HEK293 (cell line): ENCODE measurements around the gene SBK1.
"Not testable (repeated sequence)": the region's sequence is repeated elsewhere in the genome, so short reads cannot be mapped to it uniquely, and the experiment has no call there.

Experiments used
- CTCF ChIA-PET: fragments of 350-600 bp; formaldehyde crosslinking; extraction: SDS; loops from one replicate; lab custom pipeline; 2021; ENCODE audit warnings: antibody characterized with exemption; lab: Yijun Ruan, JAX
- POLR2A ChIA-PET: fragments of 300-600 bp; formaldehyde crosslinking; extraction: SDS; loops from one replicate; lab custom pipeline; 2020; ENCODE audit warnings: antibody characterized with exemption, inconsistent platforms; lab: Yijun Ruan, JAX
- H3K27ac ChIP-seq: fragments of 200-500 bp; sonication (Bioruptor generic); 2 replicates; pipeline ENCODE4 v1.5.1; 2014; ENCODE audit warnings: low read depth, low read length, control low read depth, inconsistent platforms; ENCODE audit errors: extremely low read depth
- H3K36me3 ChIP-seq, 2 experiments: fragments of 200-500 bp in 1 of 2; sonication (Bioruptor generic) in 1 of 2; 1 replicate in 1 of 2; 2 replicates in 1 of 2; pipeline ENCODE4 v1.5.1; 2014 to 2017; ENCODE audit warnings: inconsistent platforms in 2 of 2, low read length in 2 of 2; ENCODE audit not compliant: control insufficient read depth in 2 of 2, insufficient read depth in 1 of 2
- H3K4me1 ChIP-seq: fragments of 200-500 bp; sonication (Bioruptor generic); 2 replicates; pipeline ENCODE4 v1.5.1; 2014; ENCODE audit warnings: mild to moderate bottlenecking, low read length, inconsistent platforms; ENCODE audit not compliant: control insufficient read depth, insufficient read depth
- H3K4me3 ChIP-seq: 2 replicates; pipeline ENCODE4 v1.5.1; 2011; ENCODE audit warnings: low read depth, mild to moderate bottlenecking, control low read depth, low read length, moderate library complexity
- H3K9me3 ChIP-seq: fragments of 200-500 bp; sonication (Bioruptor generic); 2 replicates; pipeline ENCODE4 v1.5.1; 2014; ENCODE audit warnings: low read depth, low read length, inconsistent platforms; ENCODE audit not compliant: control insufficient read depth, insufficient read depth

SBK1 gene

GRCh38 chr16:28336940-28337710 lies 44.8 kb downstream of the SBK1 start:
- POLR2A ChIA-PET, H3K27ac ChIP-seq, CTCF ChIA-PET: not testable (repeated sequence)

GRCh38 chr16:28338230-28338629 lies 45.9 kb downstream of the SBK1 start:
- H3K4me3 ChIP-seq, POLR2A ChIA-PET, H3K4me1 ChIP-seq, H3K36me3 ChIP-seq, CTCF ChIA-PET, H3K27ac ChIP-seq, H3K9me3 ChIP-seq: not testable (repeated sequence)

More at GRCh38 chr16:28336940-28337710, 44.8 kb downstream of the SBK1 start:
- H3K4me1 ChIP-seq, H3K4me3 ChIP-seq, H3K36me3 ChIP-seq, H3K9me3 ChIP-seq: not testable (repeated sequence)

DNA sequence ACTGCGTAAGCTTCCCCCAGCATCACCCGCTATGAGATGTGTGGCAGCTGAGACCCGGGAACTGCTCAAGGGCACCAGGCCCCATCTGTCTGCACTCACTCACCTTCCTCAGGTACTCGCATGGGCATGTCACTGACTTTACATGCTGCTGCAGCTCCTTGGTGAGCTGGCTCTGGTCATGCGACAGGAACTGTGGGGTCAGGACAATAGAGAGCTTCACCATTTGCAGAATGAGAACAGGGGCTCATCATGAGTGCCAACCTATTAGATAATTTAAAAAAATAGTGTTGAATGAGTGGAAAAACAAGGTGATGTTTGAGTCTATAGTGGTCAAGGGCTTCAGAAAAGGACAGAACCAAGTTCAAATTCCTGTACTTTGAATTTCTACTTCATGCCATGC lies 70.3 kb downstream of the SBK1 start:
- CTCF ChIA-PET, H3K9me3 ChIP-seq, H3K36me3 ChIP-seq, H3K27ac ChIP-seq, H3K4me1 ChIP-seq, H3K4me3 ChIP-seq, POLR2A ChIA-PET: not testable (repeated sequence)

- H3K4me3 ChIP-seq, POLR2A ChIA-PET, CTCF ChIA-PET, H3K4me1 ChIP-seq, H3K9me3 ChIP-seq, H3K36me3 ChIP-seq, H3K27ac ChIP-seq: not testable (repeated sequence)
Observed at GRCh38 chr16:28363408-28363807, 71.1 kb downstream of the SBK1 start, which contains the start of gene NPIPB6. NPIPB6 (minus strand) TSS chr16:28363508; CDS start chr16:28362822, 686 bp downstream.

DNA sequence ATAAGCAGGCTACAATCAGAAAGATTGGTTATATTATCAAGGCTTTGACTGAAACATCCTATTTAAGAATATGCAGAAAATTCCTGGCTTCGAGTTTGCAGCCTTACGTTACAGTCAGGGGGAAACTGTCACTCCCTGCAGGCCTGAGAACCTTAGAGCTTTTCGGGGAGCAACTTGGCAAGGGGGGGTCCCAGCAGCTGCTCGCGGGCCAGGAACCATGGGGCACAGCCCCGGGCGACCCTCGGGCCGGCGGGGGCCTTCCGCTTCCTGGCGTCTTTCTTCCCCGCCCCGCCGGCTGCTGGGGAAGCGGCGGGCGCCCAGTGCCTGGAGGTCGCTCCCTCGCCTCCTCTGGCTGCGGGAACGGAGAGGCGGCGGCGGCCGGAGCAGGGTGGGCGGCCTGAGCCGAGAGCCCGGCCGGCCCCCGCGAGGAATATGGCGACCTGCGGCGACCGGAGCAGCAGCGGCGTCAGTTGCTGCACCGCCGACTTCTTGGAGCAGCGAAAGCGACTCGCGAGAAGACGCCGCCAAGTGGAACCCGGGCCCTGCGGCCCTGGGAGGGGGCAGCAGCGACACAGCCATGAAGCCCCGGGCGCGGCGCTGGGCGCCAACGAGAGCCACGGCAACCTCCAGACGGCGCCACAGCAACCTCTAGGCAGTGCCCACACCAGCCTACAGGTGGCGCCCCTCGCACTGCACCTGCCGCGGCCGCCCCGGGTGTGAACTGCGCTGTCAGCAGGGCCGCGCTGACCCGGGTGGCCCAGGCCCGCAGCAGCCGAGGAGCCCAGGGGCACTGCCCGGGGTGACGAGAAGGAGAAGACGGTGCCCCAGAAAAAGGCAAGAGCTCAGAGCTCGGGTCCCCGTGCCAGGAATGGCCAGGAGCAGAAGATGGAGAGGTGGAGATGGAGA lies 72.2 kb downstream of the SBK1 start:
- H3K36me3 ChIP-seq, CTCF ChIA-PET, H3K4me1 ChIP-seq, H3K9me3 ChIP-seq, H3K27ac ChIP-seq, POLR2A ChIA-PET, H3K4me3 ChIP-seq: not testable (repeated sequence)

- POLR2A ChIA-PET, H3K27ac ChIP-seq, H3K36me3 ChIP-seq, CTCF ChIA-PET, H3K4me3 ChIP-seq, H3K9me3 ChIP-seq, H3K4me1 ChIP-seq: not testable (repeated sequence)
Observed at GRCh38 chr16:28367926-28368325, 75.6 kb downstream of the SBK1 start.
